ENCODE results near the gene MEIOC.
"Not testable (repeated sequence)": the region's sequence is repeated elsewhere in the genome, so short reads cannot be mapped to it uniquely, and the experiment has no call there.

Gene MEIOC

GRCh38 chr17:44648963-44649362 lies 7.3 kb upstream of the MEIOC start:
- DNase-seq, result no peak

- no peak for DNase-seq
Measured at GRCh38 chr17:44651228-44651627, 5.0 kb upstream of the MEIOC start.

- DNase-seq, result no peak
Measured at GRCh38 chr17:44652727-44653126, 3.5 kb upstream of the MEIOC start.

- no peak for DNase-seq
Measured at GRCh38 chr17:44653384-44653783, 2.9 kb upstream of the MEIOC start.

- DNase-seq, result no peak
Measured at GRCh38 chr17:44653954-44654353, 2.3 kb upstream of the MEIOC start.

GRCh38 chr17:44661835-44662234 lies 5.6 kb downstream of the MEIOC start:
- no peak for DNase-seq

DNA sequence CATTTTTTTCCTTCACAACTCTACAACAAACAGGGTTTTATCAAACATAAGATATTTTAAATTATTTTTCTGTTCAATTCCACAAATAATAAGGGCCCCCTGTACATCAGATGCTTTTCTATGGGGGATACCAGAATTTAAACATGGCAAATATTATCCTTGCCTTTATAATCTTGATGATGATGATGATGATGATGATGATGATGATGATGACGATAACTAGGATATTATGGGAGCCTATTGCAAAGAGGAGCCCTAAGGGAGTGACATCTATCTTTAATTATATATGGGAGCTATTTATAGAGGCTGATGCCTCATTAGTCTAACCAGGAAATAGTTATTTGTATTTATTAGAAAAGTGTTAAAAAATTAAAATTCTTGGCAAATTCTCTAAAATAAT lies 6.8 kb downstream of the MEIOC start:
- DNase-seq, result no peak

- DNase-seq, result no peak
Measured at GRCh38 chr17:44664867-44665266, 8.6 kb downstream of the MEIOC start.

GRCh38 chr17:44666006-44666405 lies 9.7 kb downstream of the MEIOC start:
- no peak for DNase-seq

- peak in 1 of 2 experiments; percentile 57 for DNase-seq
Measured at GRCh38 chr17:44672479-44673093, 16.3 kb downstream of the MEIOC start.

GRCh38 chr17:44673893-44674292 lies 17.6 kb downstream of the MEIOC start:
- no peak for DNase-seq

DNA sequence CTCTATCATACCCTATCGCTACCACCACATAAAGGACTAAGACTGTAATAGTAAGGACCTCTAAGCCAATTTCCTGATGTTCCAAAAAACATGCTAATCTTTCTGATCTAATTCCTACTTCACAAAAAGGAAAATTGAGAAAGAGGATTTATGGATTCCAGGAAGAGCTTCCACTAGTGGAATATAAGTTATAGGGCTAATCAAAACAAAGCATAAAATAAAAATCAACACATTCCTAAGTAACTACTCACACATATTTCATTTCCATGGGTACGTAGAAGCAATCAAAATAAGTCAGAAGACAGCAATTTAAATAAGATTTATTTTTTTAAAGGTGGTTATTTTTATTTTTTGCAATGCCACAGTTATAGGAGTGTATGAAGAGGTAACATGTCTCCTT lies 20.9 kb downstream of the MEIOC start:
- peak in 1 of 2 experiments; percentile 59 for DNase-seq

DNA sequence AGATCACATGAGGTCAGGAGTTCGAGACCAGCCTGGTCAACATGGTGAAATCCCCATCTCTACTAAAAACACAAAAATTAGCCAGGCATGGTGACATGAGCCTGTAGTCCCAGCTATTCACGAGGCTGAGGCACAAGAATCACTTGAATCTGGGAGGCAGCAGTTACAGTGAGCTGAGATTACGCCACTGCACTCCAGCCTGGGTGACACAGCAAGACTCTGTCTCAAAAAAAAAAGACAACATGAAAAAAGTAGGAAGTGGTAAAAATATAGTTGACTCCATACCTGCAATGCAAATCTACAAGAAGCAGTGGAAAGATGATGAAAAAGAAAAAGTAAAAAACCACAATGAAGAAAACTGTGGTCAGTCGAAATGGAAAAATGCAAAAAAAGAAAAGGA lies 27.0 kb downstream of the MEIOC start:
- DNase-seq, result not testable (repeated sequence)

DNA sequence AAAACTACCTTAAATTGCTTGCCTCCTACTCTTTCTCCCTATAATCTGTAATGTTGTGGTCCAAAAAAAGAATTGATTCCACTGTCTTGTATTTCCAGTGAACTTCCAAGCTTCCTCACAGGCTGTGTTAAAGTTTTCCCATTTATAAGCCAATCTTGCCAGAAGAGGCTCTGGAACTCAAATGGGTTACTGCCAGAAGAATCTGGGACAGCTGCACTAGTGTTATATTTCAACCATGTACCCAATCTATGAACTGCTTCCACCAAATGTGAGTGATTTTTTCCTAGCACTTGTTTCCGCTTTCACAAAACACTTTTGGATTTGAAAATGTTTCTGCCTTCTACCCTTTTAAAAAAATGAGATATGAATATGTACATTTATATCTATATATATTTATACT lies 31.5 kb downstream of the MEIOC start:
- DNase-seq, result no peak

DNA sequence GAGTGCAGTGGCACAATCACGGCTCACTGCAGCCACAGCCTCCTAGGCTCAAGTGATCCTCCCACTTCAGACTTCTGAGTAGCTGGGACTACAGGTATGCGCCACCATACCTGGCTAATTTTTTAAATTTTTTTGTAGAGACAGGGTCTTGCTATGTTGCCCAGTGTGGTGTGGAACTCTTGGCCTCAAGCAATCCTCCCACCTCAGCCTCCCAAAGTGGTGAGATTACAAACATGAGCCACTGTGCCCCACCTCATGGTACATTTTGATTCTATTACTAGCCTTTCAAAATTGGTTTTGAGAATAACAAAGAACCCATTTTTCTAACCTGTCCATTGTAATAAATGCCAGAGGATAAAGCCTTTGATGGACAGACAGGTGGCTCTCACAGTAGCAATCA lies 31.9 kb downstream of the MEIOC start:
- no peak for DNase-seq

GRCh38 chr17:44688675-44689476 lies 32.6 kb downstream of the MEIOC start:
- DNase-seq, result no peak

GRCh38 chr17:44689477-44690217 lies 33.4 kb downstream of the MEIOC start, which contains the start of gene CCDC43:
CCDC43 (minus strand) TSS chr17:44689776; CDS start chr17:44689753, 23 bp downstream.
- peak; percentile 81 to 84 for DNase-seq

GRCh38 chr17:44690746-44691306 lies 34.6 kb downstream of the MEIOC start:
- peak; percentile 17 to 56 for DNase-seq

DNA sequence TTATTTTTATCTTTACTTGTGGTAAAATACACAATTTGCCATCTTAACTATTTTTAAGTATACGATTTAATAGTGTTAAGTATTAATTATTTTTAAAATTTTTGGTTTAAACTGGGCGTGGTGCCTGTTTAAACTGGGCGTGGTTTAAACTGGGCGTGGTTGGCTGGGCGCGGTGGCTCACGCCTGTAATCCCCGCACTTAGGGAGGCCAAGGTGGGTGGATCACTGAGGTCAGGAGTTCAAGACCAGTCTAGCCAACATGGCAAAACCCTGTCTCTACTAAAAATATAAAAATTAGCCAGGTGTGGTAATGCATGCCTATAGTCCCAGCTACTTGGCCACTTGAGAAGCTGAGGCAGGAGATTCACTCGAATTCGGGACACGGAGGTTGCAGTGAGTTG lies 37.3 kb downstream of the MEIOC start:
- DNase-seq, result no peak

DNA sequence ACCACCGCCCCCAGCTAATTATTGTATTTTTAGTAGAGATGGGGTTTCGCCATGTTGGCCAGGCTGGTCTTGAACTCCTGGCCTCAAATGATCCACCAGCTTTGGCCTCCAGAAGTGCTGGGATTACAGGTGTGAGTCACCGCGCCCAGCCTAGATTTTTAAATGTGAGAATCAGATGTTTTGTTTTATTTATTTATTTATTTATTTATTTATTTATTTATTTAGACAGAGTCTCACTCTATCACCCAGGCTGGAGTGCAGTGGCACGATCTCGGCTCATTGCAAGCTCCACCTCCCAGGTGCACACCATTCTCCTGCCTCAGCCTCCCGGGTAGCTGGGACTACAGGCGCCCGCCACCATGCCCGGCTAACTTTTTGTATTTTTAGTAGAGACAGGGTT lies 44.0 kb downstream of the MEIOC start:
- DNase-seq, result not testable (repeated sequence)

DNA sequence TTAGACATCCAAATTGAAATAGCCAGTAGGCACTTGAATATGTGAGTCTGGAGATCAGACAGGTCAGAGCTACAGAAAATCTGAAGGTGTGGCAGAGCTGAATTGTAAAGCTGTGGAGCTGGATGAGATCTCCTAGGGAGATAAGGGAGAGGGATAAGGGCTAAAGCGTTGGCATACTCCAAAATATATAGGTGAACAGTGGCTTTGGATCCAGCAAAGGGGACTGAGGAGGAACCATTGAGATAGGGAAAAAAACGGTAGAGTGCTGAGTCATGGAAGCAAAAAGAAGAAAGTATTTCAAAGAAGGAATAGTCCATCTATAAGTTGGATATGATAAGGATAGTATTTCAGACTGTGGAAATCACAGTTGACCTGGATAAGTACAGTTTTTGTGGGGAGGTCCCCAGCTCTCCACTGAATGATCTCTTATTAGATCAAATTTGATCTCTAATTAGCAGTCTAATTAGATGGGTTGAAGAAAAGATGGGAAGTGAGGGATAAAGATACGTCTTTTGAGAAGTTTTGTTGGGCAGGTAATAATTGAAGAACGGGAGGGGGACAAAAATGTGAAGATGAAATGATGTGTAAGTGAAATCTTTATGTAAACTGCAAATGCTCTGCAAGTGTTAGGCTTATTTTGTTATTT lies 51.6 kb downstream of the MEIOC start:
- no peak for DNase-seq

- peak; percentile 67 to 91 for DNase-seq
Measured at GRCh38 chr17:44708401-44709263, 52.4 kb downstream of the MEIOC start, which contains the start of gene DBF4B. DBF4B (plus strand) TSS chr17:44708665; CDS start chr17:44708821, 156 bp downstream.

All from SW 1271 (cell line).